HG03520 (cell line): ENCODE results near the gene CRK.
A peak's percentile ranks its signal among the peaks of the same experiment; 100 is the strongest.

Experiments
- ATAC-seq: cut with Tn5 transposase; IDR thresholded peaks from one replicate; pipeline ENCODE4 v1.9.1; 2021; ENCODE audit warnings: mild to moderate bottlenecking, moderate library complexity; ENCODE audit not compliant: unreplicated experiment

CRK gene

DNA sequence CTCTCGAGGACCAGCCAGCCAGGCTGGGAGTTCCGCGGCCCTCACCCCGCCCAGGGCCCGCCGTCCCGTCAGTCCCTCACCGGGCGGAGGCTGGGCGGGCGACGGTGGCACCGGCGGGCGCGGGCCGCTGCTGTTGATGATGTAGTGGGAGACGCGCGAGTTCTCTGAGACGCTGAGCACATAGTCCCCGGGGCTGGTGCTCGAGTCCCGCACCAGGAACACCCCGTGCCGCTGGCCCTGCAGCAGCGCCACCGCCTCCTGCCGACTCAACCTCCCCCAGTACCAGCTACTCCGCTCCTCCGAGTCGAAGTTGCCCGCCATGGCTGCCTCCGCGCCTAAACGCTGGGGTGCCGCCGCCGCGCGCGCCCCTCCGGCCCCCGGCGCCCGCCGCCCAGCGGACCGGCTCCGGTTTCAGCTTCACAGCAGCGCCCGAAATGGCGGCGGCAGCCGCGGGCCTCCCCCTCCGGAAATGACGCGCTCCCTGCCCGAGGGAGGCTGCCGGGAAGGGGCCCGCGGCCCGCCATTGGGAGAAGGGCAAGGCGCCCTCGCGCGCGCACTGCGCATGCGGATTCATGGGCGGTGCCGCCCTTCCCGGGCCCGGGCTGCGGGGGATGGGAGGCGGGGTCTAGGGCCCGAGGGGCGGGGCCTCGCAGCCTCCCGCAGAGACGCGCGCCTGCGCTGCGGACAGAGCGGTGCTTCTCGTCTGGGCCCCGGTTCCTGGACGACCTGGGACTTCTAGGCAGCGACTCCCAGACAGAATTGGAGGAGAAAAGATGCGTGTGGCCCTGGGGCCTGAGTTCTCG lies at the start of gene CRK:
Gene CRK (minus strand): TSS at position 436 of the 803 bp plus-strand sequence. CDS start 115 bp downstream, at position 321.
- ATAC-seq = peak; percentile 82

DNA sequence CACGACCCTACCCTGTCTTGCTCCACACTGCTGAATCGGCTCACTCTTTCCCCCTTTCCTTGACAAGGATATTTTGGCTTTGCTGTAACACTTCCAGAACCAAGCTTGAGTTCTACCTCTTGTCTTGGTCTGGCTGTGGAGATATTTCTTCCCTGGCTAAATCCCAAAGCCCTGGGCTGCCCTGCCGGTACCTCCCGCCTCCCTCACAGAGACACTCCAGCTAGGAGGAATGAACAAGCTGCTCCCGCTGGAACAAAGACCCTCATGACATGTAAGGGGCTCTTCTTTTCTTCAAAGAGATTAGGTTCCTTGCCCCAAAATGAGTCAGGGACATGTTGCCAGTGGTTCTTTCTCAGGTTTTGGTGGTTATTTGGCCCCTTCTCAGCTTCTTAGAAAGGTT lies 49.6 kb upstream of the CRK start:
- ATAC-seq = no peak

DNA sequence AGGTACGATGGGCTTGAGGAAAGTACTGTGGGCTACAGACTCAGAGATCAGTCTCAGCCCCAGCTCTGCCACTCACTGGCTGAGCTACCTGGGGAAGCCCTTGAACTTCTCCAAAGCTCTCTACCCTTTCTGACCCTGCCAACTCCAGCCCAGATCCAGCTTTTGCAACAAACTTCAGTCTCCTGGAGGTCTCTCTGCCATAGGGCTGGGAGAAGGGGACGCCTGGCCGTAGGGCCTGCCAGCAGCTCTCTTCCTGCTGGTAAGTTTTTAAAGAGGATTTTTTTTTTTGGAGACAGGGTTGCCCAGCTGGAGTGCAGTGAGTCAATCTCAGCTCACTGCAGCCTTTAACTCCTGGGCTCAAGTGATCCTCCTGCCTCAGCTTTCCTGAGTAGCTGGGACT lies 48.8 kb upstream of the CRK start:
- ATAC-seq = no peak

DNA sequence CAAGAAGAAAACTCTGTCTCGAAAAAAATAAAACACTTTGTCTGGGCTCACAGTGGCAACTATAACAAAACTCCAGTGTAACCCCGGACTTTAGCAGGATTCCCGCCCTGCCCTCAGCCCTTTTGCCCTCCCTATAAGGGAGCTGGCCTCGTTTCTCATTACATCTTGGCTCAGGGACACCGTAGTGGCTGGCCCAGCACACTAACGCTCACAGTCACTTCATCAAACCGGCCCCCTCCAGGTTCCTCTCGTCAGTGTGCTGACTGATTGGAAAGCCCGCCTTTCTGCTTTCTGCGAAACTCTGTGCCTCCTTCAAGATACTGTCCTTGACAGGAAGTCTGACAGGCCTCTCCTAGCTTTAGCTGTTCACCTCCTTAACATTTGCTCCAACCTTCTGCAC lies 47.7 kb upstream of the CRK start:
- ATAC-seq = no peak

GRCh38 chr17:1498869-1499268 lies 42.8 kb upstream of the CRK start:
- no peak for ATAC-seq

DNA sequence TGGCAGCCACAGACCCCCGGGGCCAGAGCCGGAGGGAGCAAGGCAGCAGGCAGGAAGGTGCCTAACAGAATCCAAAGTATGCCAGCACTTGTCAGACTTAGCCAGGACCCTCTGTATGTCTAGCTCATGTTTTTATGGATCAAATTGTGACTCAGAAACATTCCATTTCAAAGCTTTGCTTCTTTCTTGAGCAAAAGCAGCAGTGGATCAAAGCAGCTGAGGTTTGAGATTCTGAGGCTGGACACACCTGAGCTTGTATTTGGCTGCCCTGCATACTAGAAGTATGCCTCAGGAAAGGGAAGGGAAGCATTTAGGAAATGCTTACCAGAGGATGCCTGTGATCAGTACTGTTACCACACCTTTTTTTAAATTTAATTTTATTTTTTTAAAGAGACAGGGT lies 42.2 kb upstream of the CRK start:
- ATAC-seq = no peak

GRCh38 chr17:1497831-1498230 lies 41.8 kb upstream of the CRK start:
- no peak for ATAC-seq

- ATAC-seq = no peak
Observed at GRCh38 chr17:1496869-1497268, 40.8 kb upstream of the CRK start.

DNA sequence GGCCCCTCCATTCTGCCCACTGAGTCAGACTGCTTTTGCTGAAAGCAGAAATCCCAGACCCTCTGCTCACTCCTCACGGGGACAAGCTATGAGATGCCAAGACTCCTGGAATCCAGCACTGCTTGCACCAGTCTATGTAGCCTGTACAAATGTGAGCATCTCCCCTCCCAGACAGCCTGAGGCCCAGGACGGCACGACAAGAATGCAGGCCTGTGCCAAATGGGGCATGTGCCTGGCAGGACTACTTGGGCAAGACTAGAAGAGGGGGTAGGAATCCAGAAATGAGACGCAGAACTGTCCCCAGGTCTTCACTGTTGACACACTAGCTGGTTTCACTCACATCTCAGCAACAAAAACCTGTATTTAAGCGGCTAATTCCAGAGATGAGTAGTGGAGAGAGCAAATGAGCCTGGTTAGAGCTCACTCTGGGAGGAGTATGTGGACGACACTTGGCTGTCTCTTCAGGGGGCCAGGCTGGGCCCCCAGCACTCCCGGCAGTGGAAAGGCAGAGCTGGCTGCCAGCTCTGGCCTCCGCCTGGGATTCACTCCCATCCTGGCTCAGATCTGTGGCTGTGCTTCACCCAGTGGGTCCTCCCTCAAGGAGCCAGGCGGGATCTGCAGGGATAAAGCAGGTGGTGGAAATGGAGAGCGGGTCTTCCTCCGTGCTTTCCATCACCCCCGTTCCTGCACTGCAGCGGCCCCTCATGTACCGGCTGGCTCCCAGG lies 39.4 kb upstream of the CRK start:
- ATAC-seq = no peak

DNA sequence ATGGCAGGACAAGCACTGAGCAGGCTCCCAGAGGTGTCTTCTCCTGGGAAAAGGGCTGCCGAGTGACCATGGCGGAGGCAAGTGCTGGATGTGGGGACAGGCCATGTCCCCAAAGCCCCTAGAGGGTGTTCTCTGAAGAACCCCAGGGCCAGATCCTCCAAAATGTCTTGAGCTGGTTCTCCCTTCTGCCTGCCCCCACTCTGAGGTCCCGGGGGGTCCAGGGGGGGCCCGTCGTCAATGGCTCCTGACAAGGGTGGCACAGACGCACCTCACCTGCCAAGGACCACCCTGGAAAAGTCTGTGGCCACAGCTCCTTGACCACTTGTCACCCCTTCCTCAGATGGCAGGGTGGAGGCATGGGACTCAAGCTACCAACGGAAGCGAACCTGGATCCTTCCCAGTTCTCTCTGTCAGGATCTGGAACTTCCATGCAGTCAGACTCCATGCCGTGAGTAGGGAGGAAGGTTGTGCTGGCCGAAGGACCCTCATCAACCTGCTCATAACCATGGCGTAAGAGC lies 38.8 kb upstream of the CRK start:
- ATAC-seq = no peak

DNA sequence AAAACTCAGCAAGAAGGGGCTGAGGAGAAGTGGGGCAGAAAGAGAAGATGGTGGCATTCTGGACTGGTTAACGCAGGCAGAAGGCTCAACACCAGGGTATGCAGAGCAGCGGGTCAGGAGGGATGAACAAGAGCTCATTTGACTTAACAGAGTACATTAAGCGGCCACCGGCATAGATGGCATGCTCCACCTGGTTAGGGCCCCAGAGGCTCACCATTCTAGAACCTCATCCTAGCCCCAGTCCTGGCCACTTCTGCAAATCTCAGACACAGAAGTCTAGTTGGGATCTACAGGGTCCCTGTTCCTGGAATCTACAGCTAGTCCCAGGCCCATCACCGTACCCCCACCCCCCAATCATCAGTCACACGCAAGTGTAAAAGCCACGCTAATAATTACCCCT lies 38.2 kb upstream of the CRK start:
- ATAC-seq = no peak

GRCh38 chr17:1493291-1493980 lies 37.4 kb upstream of the CRK start:
- ATAC-seq = no peak

DNA sequence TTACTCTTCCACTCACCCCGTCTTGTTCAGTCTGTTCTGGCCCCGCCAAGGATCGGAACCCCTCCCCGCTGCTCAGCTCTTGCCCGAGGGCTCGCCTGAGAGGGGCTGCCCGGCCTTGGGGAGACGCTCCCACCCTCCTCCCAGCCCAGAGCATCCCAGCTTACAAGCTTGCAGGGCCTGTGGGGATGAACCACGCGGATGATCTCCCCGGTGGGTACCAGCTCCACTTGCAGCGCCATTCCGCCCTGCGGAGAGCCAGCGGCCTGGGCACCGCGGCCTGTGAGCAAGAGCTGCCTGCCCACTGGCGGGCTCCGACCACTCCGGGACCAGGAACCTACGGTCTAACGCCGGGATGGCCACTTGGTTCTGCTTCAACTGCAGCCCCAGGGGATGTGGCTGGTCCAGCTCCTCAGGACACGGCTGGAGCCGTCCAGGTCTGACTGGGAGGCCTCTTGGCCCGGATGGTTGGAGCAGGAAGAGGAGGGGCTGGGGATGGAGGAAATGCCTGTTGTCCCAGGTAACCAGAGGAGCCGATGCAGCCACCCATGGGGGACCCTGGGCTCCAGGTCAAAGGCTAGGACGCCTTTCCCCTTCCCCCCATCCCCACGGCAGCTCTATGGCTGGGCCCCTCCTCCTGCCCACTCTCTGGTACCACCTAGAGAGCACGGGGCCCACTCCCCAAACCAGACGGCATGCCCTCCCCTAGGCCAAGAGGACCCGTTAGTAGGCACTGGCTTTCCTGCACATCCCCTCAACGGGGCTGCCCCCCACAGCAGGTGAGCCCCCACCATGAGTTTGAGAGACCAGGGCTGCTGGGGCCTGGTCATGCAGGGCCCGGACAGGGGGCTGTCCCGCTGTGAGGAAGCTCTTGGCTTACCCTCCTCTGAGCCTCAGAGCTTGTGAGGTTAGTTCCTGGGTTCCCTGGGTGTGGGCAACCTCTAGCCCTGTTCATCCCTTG lies 36.5 kb upstream of the CRK start, which contains the start of gene MYO1C:
Gene MYO1C (minus strand): TSS at position 438 of the 958 bp plus-strand sequence. CDS start 199 bp downstream, at position 239.
- no peak for ATAC-seq

DNA sequence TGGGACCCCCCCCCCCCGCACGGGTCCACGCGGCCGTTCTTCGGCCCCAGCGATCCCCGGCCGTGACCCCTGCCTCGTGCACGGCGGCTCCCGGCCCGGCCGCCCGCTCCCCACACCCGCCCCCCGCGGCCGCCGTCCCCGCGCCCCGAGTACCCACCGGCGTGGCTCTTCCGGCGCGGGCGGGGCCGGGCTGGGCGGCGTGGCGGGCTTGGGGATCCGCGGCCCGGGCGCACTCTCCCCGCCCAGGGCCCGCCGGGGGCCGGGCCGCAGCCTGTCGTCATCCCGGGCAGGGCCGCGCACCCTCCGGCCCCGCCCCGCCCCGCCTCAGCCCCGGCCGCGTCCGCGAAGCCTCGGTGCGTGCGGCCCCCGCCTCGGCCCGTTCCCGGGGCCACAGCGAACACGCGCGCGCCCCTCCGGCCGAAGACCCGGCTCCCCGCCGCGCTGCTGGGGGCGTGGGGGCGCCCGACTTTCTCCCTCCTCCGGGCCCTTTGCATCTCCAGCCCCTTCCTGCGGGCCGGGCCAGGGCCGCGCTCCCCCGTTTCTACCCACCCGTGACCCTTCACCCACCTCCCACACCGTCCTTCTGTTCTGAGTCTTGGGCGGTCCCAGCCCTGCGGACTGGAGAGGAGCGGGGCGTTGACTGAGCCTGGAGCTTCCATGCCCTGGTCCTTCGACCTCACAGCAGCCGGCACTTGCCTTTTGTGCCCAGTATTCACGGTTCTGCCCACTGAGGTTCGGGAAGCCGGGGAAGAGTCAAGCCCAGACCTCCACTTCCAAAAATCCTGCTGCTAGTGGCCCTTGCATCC lies 35.6 kb upstream of the CRK start:
- ATAC-seq = peak; percentile 35

DNA sequence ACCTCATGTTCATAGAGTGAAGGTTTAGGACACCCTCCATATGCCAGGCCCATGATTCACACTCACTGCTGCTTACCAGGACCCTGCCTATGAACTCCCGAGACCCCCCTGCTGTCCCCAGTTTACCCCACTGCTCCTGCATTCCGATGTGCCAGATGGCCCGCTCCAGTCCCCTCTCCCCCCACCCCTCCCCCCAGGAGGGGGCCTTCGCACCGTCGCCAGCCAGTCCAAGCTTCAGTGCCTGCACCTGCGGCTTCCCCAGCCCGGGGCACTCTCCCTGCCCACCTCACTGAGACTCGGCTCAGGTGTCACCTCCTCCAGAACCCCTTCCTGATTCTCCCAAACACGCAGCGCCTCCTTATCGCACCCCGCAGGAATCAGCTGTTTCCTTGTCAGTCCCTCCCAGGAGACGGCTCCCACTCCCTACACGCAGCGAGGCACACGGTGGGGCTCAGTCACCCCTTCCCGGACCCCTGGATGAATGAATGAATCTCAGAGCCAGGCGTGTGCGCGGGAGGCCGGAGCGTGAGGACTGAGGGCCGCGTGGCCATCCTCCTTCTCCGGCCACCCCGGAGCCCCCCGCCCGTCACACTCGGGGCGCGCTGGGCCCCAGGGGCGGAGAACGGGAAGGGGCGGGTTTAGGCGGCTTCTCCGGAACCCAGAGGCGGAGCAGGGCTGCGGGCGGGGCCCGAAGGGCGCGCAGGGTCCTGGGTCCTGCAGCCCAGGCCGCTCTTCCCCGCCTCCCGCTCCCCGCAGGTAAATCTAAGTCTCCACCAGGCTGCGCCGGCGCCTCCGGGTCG lies 34.8 kb upstream of the CRK start:
- peak; percentile 38 for ATAC-seq

DNA sequence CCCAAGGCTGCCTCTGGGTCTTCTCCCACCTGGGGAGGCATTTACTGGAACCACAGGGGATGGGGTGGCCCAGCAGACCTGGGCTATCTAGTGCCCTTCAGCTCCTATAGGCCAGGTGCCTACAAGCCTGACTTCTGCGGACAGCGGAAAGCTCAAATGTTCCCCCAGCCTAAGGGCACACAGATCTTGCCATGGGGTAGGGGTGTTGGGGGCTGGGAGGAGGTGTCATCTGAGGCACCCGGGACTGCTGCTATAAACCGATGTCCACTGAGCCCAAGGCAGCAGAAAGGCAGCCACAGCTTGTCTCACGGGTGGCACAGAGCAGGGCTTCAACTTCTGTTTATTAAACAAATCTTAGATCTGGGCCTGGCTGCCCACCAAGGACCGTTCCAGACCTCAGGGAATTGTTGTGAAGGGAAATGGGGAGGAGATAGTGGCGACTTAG lies 32.8 kb upstream of the CRK start:
- no peak for ATAC-seq

DNA sequence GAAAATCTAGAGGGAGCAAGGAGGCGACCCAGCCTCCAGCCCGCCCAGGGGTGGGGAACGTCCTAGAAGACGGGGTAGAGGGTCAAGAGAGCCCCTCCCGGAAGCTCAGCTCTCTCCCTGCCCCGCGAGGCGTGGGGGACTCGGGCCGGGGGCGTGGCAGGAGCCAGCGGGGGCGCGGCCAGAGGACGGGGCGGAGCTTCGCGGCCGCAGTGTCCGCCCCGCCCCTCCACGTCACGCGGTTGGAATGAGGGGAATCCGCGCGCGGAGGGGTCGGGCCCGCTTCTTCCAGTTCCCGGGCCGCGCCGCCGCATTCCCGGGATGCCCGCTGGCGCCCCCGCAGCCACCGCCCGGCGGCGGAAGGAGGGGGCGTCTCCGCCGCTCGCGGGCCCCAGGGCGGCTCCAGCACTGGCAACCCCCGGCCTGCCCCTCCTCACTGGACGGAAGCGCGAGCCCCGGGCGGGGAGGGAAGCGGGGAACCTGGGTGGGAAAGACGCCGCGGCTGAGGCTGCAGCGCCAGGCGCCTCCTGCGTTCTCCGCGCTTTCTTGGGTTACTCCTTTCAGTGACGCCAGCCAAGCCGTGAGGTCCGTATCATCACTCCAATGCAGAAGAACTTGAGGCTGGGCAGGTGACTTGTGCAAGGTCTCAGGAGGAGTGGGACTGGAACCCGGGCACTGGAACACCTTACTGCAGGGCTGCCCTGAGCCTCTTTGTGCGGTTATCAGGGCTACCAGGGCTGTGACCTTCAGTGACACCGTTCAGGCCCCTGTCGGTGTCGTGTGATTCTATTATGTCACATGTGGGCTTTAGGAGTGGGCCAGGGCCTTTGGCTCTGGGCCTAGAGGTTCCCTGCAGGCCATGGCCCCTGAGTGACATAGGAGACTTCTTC lies 32.1 kb upstream of the CRK start:
- ATAC-seq = no peak
